ENCODE results near the gene LRIT2. TPM values are rescaled to one million over a fixed set of nuclear protein-coding genes. Genes with fewer than 3 reads are reported as not detected.
A peak's percentile ranks its signal among the peaks of the same experiment; 100 is the strongest.
"Not testable (repeated sequence)": the region's sequence is repeated elsewhere in the genome, so short reads cannot be mapped to it uniquely, and the experiment has no call there.

Gene LRIT2
- total RNA-seq, 2 donors from 2014 or later, result not detected

GRCh38 chr10:84172467-84173356 is 52.6 kb downstream of the LRIT2 start:
- DNase-seq (ENCODE audit: low spot score), result no peak
- no peaks in the 10 kb centered on the region for H3K36me3 ChIP-seq
- H3K27me3 ChIP-seq (replicated peaks; ENCODE audit: insufficient read depth), result no peaks in the 10 kb centered on the region
- no peaks in the 10 kb centered on the region for H3K4me1 ChIP-seq (replicated peaks)
- H3K27ac ChIP-seq, result peak overlapping the region; percentile 29 to 60
- H3K9me3 ChIP-seq, result no peaks in the 10 kb centered on the region
- WGBS, result 92% methylated on average over 9 of the region's 9 CpGs
- no peak overlapping the region for H3K4me3 ChIP-seq
- TF ChIP-seq CTCF (IDR thresholded peaks at IDR 0.05) (no peak), POLR2A (IDR thresholded peaks at IDR 0.05) (no peak), POLR2AphosphoS5 (IDR thresholded peaks at IDR 0.05) (no peak)
- intact Hi-C loops (cut with DNase I), result no loop called here

- intact Hi-C loops (cut with DNase I); H3K27me3 ChIP-seq (replicated peaks; ENCODE audit: insufficient read depth); H3K36me3 ChIP-seq; DNase-seq (ENCODE audit: low spot score); H3K4me3 ChIP-seq; H3K4me1 ChIP-seq (replicated peaks); H3K9me3 ChIP-seq: not testable (repeated sequence)
- WGBS, result 61% methylated on average over 21 of the region's 21 CpGs
- peak overlapping the region; percentile 60 for H3K27ac ChIP-seq
Measured at GRCh38 chr10:84171700-84172466, 53.5 kb downstream of the LRIT2 start.

GRCh38 chr10:84171237-84171636 is 54.1 kb downstream of the LRIT2 start:
- intact Hi-C loops (cut with DNase I); H3K27me3 ChIP-seq (replicated peaks; ENCODE audit: insufficient read depth); DNase-seq (ENCODE audit: low spot score); H3K36me3 ChIP-seq; H3K4me1 ChIP-seq (replicated peaks); H3K9me3 ChIP-seq; H3K4me3 ChIP-seq: not testable (repeated sequence)
- peak overlapping the region; percentile 60 for H3K27ac ChIP-seq
- WGBS, result 53% methylated on average over 2 of the region's 2 CpGs

Other genes starting within 250 kb of the LRIT2 start
- gene GHITM, start 86.0 kb downstream of the LRIT2 start, total RNA-seq, result 100 to 1,000 TPM; 122 to 143 TPM
- 1 to 10 TPM in 1 of 2 donors, not detected in 1; 3.1 TPM for gene GPR15LG, start 51.7 kb downstream of the LRIT2 start, total RNA-seq
- under 1 TPM; 0.45 to 0.82 TPM for gene CDHR1, start 31.0 kb downstream of the LRIT2 start, total RNA-seq
- 1 to 10 TPM in 1 of 2 donors, not detected in 1; 1.1 TPM for gene LRIT1, start 16.0 kb upstream of the LRIT2 start, total RNA-seq
- not detected for gene RGR, start 19.5 kb upstream of the LRIT2 start, total RNA-seq
- gene CCSER2, start 103.0 kb upstream of the LRIT2 start, total RNA-seq, result 10 to 100 TPM; 30.4 to 53.6 TPM

Measured in prostate gland (tissue), 2 donors.